ENCODE data around the gene CFAP73.
A peak's percentile ranks its signal among the peaks of the same experiment; 100 is the strongest.

CFAP73 gene

GRCh38 chr12:113184098-113184899 is 34.8 kb downstream of the CFAP73 start:
- peaks cover 13% of the 10 kb centered on the region for H3K4me1 ChIP-seq
- peak overlapping the region; percentile 95 for H3K27ac ChIP-seq
- TF ChIP-seq CTCF (IDR thresholded peaks at IDR 0.05), result no peak
- no peak overlapping the region for H3K9ac ChIP-seq
- peaks cover 14% of the 10 kb centered on the region for H3K79me2 ChIP-seq
- H3K4me2 ChIP-seq (ENCODE audit: low read length), result peak overlapping the region; percentile 86
- H3K4me3 ChIP-seq (ENCODE audit: low read depth, low read length), result peak overlapping the region; percentile 99
- peak overlapping the region; percentile 100 for H2AFZ ChIP-seq
- no peaks in the 10 kb centered on the region for H3K27me3 ChIP-seq (ENCODE audit: control insufficient read depth, insufficient read depth, low read length)
- H3K9me3 ChIP-seq (ENCODE audit: control insufficient read depth, low read length), result no peaks in the 10 kb centered on the region
- H3K36me3 ChIP-seq (ENCODE audit: control insufficient read depth, insufficient read depth, low read length), result no peaks in the 10 kb centered on the region

- Histone ChIP-seq H3K4me2 (ENCODE audit: low read length) (peak overlapping the region; percentile 86), H3K36me3 (ENCODE audit: control insufficient read depth, insufficient read depth, low read length) (no peaks in the 10 kb centered on the region), H3K27me3 (ENCODE audit: control insufficient read depth, insufficient read depth, low read length) (no peaks in the 10 kb centered on the region), H2AFZ (peak overlapping the region; percentile 100), H3K9me3 (ENCODE audit: control insufficient read depth, low read length) (no peaks in the 10 kb centered on the region), H3K27ac (peak overlapping the region; percentile 95), H3K9ac (peak overlapping the region; percentile 98), H3K79me2 (peaks cover 14% of the 10 kb centered on the region), H3K4me3 (ENCODE audit: low read depth, low read length) (peak overlapping the region; percentile 99), H3K4me1 (peaks cover 13% of the 10 kb centered on the region)
- TF ChIP-seq CTCF (IDR thresholded peaks at IDR 0.05), result no peak
Observed at GRCh38 chr12:113184900-113185179, 35.3 kb downstream of the CFAP73 start.

- no peak for TF ChIP-seq CTCF (IDR thresholded peaks at IDR 0.05)
- H3K27me3 ChIP-seq (ENCODE audit: control insufficient read depth, insufficient read depth, low read length), result no peaks in the 10 kb centered on the region
Observed at GRCh38 chr12:113185180-113186032, 35.9 kb downstream of the CFAP73 start, which contains the start of the genes DDX54 and RITA1. Gene DDX54, minus strand, starts transcription at chr12:113185478. Its CDS starts 27 bp downstream, at chr12:113185451. Gene RITA1, plus strand, starts transcription at chr12:113185721. Its CDS starts 1,026 bp downstream, at chr12:113186747.

GRCh38 chr12:113186033-113186365 is 36.5 kb downstream of the CFAP73 start:
- Histone ChIP-seq H3K36me3 (ENCODE audit: control insufficient read depth, insufficient read depth, low read length) (no peaks in the 10 kb centered on the region), H3K27me3 (ENCODE audit: control insufficient read depth, insufficient read depth, low read length) (no peaks in the 10 kb centered on the region), H3K27ac (no peak overlapping the region), H2AFZ (peak overlapping the region; percentile 100), H3K4me3 (ENCODE audit: low read depth, low read length) (peak overlapping the region; percentile 99), H3K9ac (peak overlapping the region; percentile 98), H3K4me2 (ENCODE audit: low read length) (peak overlapping the region; percentile 86), H3K9me3 (ENCODE audit: control insufficient read depth, low read length) (no peaks in the 10 kb centered on the region), H3K79me2 (peaks cover 14% of the 10 kb centered on the region), H3K4me1 (peaks cover 13% of the 10 kb centered on the region)
- no peak for TF ChIP-seq CTCF (IDR thresholded peaks at IDR 0.05)

More at GRCh38 chr12:113185180-113186032, 35.9 kb downstream of the CFAP73 start, which contains the start of the genes DDX54 and RITA1:
- H3K9me3 ChIP-seq (ENCODE audit: control insufficient read depth, low read length), result no peaks in the 10 kb centered on the region
- no peaks in the 10 kb centered on the region for H3K36me3 ChIP-seq (ENCODE audit: control insufficient read depth, insufficient read depth, low read length)
- H2AFZ ChIP-seq, result peak within 1 kb of the TSS; percentile 100
- peak within 1 kb of the TSS; percentile 95 for H3K27ac ChIP-seq
- peak within 1 kb of the TSS; percentile 98 for H3K9ac ChIP-seq
- peaks cover 13% of the 10 kb centered on the region for H3K4me1 ChIP-seq
- H3K4me2 ChIP-seq (ENCODE audit: low read length), result peak within 1 kb of the TSS; percentile 86
- H3K79me2 ChIP-seq, result peaks cover 14% of the 10 kb centered on the region
- H3K4me3 ChIP-seq (ENCODE audit: low read depth, low read length), result peak within 1 kb of the TSS; percentile 99

Measured in parathyroid adenoma (tissue), 2 donors.